ENCODE results near the gene TMPRSS9.

DNA sequence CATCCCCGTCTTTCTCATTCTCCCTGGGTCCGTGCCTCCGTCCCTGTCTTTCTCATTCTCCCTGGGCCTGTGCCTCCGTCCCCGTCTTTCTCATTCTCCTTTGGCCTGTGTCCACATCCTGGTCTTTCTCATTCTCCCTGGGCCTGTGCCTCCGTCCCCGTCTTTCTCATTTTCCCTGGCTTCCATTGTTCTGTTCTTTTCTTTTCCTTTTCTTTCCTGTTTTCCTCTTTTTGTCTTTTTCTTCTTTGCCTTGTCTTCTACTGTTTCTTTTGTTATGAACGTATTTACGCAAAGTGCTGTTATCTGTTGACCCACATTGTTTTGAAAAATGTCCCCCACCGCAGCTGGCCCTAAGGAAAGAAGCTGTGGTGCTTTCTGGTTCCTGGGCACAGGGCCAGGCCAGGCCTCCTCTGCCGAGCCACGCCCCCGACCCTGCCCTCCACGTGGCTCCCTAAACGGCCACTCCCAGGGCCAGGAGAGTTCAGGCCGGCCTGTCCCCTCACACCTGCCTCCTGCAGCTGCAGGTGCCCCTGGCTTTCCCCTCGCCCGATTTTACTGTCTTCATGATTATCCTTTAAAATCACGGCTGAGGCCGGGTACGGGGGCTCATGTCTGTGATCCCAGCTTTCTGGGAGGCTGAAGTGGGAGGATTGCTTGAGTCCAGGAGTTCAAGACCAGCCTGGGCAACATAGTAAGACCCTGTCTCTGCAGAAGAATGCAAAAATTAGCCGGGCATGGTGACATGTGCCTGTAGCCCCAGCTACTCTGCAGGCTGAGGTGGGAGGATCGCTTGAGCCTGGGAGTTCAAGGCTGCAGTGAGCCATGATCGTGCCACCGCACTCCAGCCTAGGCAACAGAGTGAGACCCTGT lies 14.0 kb upstream of the TMPRSS9 start:
- TF ChIP-seq, protein P1, sequence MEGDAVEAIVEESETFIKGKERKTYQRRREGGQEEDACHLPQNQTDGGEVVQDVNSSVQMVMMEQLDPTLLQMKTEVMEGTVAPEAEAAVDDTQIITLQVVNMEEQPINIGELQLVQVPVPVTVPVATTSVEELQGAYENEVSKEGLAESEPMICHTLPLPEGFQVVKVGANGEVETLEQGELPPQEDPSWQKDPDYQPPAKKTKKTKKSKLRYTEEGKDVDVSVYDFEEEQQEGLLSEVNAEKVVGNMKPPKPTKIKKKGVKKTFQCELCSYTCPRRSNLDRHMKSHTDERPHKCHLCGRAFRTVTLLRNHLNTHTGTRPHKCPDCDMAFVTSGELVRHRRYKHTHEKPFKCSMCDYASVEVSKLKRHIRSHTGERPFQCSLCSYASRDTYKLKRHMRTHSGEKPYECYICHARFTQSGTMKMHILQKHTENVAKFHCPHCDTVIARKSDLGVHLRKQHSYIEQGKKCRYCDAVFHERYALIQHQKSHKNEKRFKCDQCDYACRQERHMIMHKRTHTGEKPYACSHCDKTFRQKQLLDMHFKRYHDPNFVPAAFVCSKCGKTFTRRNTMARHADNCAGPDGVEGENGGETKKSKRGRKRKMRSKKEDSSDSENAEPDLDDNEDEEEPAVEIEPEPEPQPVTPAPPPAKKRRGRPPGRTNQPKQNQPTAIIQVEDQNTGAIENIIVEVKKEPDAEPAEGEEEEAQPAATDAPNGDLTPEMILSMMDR (IDR thresholded peaks at IDR 0.05), result no peak
- no peak for TF ChIP-seq POLR2A (IDR thresholded peaks at IDR 0.05)
